Retinal pigment epithelial cell (primary cell): ENCODE measurements around the gene XRN2.
"Not testable (repeated sequence)": the region's sequence is repeated elsewhere in the genome, so short reads cannot be mapped to it uniquely, and the experiment has no call there.

Source experiments
- DNase-seq: peaks from one replicate; pipeline ENCODE4 v3.0.0-alpha.2; 2010; ENCODE audit warnings: low read depth
- H3K4me3 ChIP-seq: 2 replicates; pipeline ENCODE4 v1.5.1; 2011; ENCODE audit warnings: mild to moderate bottlenecking, low read length, control low read depth, moderate library complexity
- TF ChIP-seq, protein P1 (sequence below): conservative IDR thresholded peaks from 2 replicates; pipeline ENCODE4 v1.5.1; 2011; ENCODE audit warnings: low read depth, low read length, control low read depth, inconsistent platforms

Gene XRN2

DNA sequence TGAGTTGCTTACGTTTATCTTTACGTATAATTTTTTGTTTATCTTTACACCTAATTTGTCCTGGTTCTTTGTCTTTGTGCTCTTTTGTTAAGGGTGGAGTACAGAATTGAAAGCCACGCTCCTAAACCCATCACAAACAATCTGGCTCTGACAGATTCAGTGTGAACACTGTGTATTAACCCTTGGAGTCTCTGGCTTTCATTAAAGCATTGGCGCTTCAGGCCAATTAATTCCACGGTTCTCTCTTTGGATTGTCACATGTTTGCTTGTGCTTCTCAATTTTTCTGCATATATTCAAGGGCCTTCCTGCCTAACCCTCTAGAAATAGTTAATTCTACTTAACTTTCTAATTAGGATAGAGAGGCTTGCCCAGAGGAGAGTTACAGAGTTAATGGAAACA lies 55.6 kb downstream of the XRN2 start:
- no peak for DNase-seq
- TF ChIP-seq, protein P1, sequence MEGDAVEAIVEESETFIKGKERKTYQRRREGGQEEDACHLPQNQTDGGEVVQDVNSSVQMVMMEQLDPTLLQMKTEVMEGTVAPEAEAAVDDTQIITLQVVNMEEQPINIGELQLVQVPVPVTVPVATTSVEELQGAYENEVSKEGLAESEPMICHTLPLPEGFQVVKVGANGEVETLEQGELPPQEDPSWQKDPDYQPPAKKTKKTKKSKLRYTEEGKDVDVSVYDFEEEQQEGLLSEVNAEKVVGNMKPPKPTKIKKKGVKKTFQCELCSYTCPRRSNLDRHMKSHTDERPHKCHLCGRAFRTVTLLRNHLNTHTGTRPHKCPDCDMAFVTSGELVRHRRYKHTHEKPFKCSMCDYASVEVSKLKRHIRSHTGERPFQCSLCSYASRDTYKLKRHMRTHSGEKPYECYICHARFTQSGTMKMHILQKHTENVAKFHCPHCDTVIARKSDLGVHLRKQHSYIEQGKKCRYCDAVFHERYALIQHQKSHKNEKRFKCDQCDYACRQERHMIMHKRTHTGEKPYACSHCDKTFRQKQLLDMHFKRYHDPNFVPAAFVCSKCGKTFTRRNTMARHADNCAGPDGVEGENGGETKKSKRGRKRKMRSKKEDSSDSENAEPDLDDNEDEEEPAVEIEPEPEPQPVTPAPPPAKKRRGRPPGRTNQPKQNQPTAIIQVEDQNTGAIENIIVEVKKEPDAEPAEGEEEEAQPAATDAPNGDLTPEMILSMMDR: no peak
- H3K4me3 ChIP-seq: no peak overlapping the region

DNA sequence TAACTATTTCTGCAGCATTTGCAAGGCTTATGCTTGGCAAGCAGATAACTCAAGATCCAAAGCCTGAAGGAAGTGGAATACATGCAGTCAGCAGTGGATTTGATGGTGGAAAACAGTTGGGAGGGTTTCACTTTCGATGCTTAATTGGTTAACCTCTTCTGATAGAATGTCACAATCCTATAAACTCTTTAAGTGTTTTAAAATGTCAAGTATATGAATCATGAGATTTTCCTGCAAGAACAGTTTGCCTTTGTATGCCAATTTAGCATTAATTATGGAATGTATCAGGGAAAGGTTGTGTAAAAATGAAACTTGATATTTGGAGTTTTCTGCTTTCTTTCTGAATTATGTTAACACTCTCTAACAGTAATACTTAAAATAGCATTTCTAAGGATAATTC lies 57.6 kb downstream of the XRN2 start:
- DNase-seq: peak; percentile 53
- H3K4me3 ChIP-seq: no peak overlapping the region
- TF ChIP-seq, protein P1: no peak

DNA sequence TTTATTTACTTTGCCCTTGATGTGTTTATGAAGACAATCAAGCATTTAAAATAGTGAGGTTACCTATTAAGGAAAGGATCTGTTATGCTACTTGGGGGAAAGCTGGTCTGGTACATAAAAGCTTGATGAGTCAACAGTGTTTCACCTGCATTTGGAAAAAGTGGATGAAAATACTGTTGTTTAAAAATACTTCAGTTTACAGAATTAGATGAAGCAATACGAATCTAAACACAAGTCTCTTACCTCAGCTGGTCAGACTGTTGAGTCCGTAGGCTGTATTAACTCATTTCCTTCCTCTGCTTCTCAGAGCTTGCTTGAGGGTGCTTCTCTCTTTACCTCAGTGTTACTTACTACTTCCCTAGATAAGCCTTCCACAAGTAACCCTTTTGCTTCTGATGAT lies 58.1 kb downstream of the XRN2 start:
- no peak for DNase-seq
- TF ChIP-seq, protein P1: no peak
- H3K4me3 ChIP-seq: no peak overlapping the region

DNA sequence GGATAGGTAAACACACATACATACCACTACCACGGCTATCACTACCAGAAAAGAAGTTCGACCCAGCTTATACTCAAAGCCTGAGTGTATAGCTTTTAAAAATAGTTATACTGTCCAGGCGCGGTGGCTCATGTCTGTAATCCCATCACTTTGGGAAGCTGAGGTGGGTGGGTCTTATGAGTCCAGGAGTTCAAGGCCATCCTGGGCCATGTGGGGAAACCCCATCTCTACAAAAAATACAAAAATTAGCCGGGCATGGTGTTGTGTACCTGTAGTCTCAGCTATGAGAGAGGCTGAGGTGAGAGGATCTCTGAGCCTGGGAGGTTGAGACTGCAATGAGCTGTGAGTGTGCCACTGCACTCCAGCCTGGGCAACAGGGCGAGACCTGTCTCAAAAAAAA lies 61.3 kb downstream of the XRN2 start:
- H3K4me3 ChIP-seq: no peak overlapping the region
- TF ChIP-seq, protein P1: no peak
- no peak for DNase-seq

DNA sequence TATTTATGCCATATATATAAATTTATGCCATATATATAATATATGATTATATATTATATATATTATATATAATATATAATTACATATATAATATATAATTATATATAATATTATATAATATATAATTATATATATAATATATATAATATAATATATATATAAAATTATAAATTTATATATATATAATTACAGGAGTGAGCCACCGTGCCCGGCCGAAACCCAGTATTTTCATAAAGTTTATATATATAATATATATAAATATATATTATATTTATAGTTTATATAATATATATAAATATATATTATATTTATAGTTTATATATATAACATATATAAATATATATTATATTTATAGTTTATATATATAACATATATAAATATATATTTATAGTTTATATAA lies 62.6 kb downstream of the XRN2 start:
- TF ChIP-seq, protein P1: no peak
- no peak for DNase-seq

DNA sequence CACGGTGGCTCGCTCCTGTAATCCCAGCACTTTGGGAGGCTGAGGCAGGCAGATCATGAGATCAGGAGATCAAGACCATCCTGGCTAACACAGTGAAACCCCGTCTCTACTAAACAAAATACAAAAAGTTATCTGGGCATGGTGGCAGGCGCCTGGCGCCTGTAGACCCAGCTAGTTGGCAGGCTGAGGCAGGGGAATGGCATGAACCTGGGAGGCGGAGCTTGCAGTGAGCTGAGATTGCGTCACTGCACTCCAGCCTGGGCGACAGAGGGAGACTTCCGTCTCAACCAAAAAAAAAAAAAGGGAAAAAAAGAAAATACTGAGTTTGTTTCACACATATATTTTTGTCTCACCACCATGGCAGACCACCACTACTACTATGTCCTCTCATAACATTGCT lies 63.1 kb downstream of the XRN2 start:
- H3K4me3 ChIP-seq, DNase-seq: not testable (repeated sequence)

More for the DNA sequence above, 62.6 kb downstream of the XRN2 start:
- H3K4me3 ChIP-seq: no peak overlapping the region

DNA sequence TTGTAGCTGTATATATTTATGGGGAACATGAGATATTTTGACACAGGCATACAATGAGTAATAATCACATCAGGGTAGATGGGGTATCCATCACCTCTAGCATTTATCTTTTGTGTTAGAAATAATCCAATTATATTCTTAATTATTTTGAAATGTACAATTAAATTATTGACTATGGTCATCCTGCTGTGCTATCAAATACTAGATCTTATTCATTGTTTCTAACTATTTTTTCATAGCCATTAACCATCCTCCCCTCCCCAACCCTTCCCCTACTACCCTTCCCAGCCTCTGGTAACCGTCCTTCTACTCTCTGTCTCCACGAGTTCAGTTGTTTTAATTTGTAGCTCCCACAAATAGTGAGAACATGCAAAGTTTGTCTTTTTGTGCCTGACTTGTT lies 65.7 kb downstream of the XRN2 start:
- no peak overlapping the region for H3K4me3 ChIP-seq
- DNase-seq: no peak
- TF ChIP-seq, protein P1: no peak

DNA sequence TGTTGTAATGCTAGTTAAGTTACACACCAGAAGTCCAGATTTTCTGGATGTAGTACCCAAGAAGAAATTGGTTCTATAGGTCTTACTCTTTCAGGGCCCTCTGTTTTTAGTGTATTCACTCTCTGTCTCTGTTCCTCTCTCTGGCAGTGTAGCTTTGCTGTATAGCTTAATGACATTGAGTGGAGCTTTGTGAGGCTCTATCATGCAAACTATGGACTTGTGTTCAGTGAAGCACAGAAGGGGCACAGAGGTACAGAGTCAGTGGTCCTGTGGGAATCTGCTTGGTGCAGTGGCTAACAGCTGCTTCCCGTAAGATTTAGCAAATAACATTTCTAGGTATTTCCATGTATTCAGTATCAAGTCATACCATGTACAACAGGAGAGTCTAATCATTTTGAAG lies 68.1 kb downstream of the XRN2 start:
- no peak for DNase-seq
- TF ChIP-seq, protein P1: no peak

More for the DNA sequence above, 68.1 kb downstream of the XRN2 start:
- no peak overlapping the region for H3K4me3 ChIP-seq
